ENCODE results near the gene HLA-DPB1.

Gene HLA-DPB1

GRCh38 chr6:33105386-33105785 lies 29.6 kb downstream of the HLA-DPB1 start:
- no peak for DNase-seq

GRCh38 chr6:33105916-33106871 lies 30.4 kb downstream of the HLA-DPB1 start:
- no peak for DNase-seq

- DNase-seq, result no peak
These were observed 31.9 kb downstream of the HLA-DPB1 start for GRCh38 chr6:33107641-33108040.

DNA sequence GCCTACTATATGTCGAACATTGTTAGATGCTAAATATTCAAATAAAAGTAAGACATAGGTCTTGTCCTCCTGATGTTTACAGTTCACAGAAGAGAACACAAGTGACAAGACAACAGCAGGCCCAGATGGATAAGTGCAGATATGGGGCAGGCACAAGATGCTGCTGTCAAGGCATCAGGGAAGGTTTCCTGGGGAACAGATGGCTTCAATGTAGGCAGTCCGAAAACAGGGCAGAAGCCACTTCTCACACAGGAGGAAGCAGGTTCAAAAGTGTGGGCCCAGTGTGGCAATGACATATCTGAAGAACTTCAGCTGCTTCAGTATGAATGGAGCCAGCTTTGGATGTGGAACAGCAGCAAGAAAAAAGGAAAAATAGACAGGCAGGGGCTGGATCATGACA lies 32.5 kb downstream of the HLA-DPB1 start:
- DNase-seq, result no peak

DNA sequence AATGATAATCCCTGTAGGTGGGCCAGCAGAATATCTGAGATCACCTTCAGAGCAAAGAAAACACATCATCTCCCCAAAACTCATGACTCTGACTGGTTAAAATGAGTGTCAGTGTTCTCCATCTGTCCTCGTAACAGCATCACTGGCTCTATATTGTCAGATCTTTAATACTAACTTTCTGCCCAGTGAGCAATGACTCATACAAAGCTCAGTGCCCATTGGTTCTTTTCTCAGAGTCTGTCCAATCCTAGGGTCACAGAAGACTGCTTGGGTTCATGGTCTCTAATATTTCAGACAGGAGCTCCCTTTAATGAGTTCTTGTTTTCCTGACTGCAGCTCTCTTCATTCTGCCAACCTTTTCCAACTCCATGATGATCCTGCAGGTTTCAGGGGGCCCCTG lies 36.4 kb downstream of the HLA-DPB1 start:
- DNase-seq, result peak; percentile 32

DNA sequence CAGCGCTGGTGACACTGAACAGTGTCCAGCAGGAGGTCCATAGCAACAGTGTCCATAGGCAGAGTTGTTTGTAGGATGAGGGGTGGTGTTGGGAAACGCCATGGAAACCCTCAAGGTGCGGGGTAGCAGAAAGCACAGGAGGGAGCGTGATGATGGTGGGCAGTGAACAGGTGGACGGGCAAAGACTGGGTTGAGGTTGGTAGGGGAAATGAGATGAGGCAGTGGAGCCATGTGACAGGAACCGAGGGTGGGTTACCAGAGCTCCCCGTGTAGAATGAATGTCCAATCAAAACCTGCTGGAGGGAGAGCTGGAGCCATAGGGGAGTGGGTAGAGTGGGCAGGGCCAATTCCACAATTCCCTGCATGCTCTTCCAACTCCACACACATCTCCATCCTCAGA lies 38.0 kb downstream of the HLA-DPB1 start:
- DNase-seq, result no peak

DNA sequence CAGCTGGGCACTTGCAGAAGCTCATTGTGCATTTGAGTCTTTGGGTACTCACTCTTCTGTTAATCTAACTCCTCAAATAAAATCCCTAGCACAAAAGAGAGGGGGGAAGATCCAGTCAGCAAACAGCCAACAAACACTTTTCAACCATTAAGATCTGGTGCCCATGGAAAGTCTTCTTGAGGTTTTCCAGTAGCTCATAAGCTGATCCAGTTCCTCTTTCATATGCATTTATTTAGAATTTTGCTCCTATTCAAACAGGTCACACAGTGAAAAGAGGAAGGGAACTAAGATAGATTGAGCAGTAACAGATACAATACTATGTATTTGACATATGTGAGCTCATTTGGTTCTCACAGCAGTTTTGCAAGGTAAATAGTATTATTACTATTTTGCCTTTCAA lies 38.6 kb downstream of the HLA-DPB1 start:
- no peak for DNase-seq

DNA sequence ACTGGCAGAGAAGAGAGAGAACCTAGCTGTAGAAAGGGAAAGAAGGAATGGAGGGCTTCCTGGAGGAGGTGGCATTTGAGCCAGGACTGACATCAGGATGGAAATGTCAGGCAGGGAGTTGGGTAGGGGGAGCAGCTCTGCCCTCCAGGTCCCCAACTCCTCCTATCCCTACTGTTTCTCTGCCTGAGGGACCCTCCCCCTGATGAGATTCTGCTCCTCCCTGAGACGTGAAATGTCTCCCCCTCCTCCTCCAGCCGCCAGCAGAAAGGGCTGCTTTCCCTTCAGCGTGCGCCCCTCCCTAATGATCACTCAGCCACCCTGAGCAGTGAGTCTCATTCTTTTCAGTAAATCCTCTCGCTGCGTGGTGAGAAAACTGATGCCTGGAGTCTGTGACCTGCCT lies 40.6 kb downstream of the HLA-DPB1 start:
- no peak for DNase-seq

DNA sequence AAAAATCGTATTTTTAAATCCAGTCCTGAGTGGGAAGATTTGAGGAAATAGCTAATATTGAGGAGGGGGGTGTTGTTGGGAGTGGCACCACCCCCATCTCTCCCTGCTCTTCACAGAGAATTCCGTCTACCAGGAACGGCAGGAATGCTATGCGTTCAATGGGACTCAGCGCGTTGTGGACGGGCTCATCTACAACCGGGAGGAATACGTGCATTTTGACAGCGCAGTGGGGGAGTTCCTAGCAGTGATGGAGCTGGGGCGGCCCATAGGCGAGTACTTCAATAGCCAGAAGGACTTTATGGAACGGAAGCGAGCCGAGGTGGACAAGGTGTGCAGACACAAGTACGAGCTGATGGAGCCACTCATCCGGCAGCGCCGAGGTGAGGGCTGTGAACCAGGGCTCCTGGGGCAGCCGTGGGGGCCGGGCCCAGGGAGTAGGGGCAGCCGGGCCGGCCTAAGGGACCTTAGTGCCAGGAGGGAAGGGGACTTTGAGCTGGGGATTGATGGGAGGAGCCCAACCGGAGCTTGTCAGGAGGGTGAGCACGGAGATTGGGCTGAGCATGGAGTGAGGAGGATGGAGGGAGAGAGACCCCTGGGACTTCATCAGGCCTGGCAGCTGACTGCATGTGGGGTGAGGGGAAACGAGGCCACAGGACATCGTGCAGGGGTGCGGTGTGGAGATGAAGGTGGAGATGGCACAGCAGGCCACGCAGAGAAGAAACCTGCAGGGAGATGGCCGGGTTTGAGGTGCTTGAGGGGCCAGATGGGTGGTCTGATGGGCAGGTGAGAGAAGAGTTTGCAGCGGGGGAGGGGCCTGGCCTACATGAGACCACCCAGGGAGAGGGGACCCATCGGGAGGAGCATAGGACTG lies 41.3 kb downstream of the HLA-DPB1 start:
- no peak for DNase-seq

DNA sequence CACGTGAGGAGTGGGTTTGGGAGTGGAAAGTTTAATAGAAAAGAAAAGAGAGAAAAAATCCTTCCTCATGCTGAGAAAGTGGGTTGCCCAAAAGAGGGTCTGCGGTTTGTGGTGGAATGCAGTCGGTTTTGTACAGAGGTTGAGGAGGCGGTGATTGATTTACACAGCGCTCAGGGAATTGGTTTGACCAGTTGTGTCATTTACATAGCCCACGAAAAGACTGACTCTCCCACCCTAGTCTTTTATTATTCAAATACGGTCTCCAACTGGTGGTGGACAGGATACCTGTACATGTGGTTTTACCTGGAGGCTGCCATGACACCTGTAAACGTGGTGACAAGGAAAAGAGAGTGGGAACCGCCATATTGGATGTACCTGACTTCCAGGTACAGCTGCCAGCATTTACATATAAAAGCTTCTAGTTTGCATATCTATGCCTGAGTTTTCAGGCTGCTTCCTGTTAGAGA lies 42.1 kb downstream of the HLA-DPB1 start:
- DNase-seq, result no peak

GRCh38 chr6:33118525-33119123 lies 42.8 kb downstream of the HLA-DPB1 start:
- DNase-seq, result no peak

DNA sequence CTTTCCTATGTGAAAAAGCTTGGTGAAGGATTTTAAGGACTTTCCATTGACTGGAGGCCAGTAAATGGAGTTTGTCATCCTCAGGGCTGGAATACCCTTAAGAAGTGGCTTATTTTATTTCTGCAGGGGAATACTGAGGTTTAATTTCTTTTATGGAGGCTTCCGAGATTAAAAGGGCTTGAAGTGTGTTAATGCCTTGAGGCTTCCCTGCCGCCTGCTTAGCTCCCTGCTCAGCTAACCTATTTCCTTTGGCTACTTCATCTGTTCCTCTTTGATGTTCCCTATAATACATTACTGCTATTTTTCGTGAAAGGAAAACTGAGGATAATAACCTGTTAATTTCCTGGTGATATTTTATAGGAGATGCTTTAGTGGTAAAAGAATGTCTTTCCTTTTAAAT lies 44.2 kb downstream of the HLA-DPB1 start:
- DNase-seq, result no peak

DNA sequence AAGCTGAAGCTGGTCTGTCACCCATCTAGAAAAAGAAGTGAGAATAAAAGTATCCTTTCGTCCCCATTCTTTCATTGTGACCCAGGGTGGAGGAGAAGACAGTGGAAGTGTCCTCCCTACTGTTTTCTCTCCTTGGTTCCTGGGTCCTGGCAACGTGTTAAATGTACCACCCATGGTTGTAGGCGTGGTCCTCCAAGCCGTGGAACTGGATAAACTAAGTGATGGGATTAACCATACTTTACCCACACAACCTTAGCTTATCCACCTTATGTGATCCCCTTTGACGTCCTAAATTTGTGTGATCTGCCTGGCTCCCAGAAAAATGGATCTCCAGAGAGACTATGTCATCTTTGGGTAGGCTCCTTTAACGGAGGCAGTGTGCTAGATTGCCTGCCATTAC lies 47.4 kb downstream of the HLA-DPB1 start:
- no peak for DNase-seq

DNA sequence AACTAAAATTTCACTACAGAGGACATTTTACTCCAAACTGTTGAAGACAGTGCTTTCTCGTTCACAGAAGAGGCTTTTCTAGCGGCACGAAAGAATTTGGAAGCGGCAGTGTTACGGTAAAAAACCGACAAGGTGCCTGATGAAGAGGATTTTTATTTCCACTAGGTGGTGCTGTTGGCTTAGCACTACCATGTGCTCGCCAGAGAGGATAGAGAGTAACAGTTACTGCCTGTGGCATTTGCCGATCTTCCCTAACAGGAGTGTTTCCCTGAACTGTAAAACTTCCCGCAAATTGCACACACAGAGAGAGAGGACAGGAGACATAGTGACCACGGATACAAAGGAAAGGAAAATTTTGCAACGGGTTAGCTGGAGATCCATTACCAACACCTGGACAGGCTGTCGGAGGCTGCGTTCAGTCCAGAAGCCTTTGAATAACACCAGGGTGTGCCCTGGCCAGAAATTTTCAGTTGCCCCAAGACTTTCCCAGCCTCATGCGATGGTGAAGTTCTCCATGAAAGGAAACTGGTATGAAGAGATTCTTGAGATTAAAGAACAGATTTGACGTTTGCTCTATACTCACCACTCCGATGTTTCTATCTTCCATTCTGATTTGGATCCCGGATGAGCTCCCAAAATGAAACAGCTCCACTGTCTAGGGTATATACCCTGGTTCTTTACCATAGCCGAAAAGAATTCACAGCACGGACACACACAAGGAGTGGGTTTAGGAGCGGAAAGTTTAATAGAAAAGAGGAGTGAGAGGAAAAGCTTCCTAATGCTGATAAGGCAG lies 48.1 kb downstream of the HLA-DPB1 start:
- no peak for DNase-seq

DNA sequence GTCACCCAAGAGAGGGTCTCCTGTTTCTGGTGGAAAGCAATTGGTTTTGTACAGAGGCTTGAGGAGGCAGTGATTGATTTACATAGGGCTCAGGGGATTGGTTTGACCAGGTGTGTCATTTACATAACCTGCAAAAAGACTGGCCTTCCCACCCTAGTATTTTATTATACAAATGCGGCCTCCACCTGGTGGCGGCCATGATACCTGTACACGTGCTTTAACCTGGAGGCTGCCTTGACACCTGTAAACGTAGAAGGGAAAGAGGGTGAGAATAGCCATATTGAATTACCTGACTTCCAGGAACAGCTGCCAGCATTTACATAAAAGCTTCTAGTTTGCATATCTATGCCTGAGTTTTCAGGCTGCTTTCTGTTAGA lies 48.7 kb downstream of the HLA-DPB1 start:
- DNase-seq, result no peak

GRCh38 chr6:33124947-33125346 lies 49.2 kb downstream of the HLA-DPB1 start:
- no peak for DNase-seq

DNA sequence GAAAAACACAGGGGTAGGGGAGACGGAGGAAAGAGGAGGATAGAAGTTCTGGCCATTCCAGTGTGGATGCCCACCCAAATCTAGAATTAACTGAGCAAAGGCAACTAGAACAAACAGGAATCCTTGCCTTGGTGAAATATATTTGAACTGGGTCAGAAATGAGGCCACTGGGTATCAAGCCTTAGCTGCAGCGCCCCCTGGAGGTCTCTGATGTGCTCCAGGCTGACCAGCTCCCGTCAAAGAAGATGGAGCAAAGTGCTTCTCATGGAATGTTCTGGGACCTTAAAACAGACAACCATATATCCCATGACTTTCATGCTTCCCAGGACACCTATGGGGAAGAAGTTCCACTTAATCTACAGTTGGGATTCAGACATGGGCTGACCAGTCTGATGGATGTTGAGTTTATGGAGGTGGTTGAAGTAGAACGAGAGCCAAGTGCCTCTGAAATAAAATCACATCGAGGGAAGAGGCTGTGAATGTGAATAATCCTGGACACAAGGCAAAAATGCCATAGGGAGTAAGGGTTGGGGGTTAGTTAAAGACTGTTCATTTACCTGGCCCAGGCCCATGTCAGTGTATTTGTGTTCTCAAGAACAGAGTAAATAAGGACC lies 50.4 kb downstream of the HLA-DPB1 start:
- peak; percentile 31 for DNase-seq

- DNase-seq, result no peak
These were observed 52.5 kb downstream of the HLA-DPB1 start for GRCh38 chr6:33128318-33128717.

DNA sequence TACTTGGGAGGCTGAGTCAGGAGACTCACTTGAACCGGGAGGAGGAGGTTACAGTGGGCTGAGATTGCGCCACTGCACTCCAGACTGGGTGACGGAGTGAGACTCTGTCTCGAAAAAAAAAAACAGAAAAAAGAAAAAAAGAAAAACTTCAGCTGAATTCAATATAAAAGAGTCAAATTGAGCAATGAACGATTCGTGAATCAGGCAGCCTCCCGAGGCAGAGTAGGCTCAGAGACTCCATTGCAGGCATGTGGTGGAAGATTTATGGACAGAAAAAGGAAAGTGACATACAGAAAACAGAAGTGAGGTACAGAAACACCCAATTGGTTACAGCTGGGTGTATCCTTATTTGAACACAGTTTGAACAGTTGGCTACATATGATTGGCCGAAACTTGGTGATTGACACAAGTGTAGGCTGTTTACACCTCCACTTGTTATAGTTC lies 56.3 kb downstream of the HLA-DPB1 start:
- DNase-seq, result no peak

DNA sequence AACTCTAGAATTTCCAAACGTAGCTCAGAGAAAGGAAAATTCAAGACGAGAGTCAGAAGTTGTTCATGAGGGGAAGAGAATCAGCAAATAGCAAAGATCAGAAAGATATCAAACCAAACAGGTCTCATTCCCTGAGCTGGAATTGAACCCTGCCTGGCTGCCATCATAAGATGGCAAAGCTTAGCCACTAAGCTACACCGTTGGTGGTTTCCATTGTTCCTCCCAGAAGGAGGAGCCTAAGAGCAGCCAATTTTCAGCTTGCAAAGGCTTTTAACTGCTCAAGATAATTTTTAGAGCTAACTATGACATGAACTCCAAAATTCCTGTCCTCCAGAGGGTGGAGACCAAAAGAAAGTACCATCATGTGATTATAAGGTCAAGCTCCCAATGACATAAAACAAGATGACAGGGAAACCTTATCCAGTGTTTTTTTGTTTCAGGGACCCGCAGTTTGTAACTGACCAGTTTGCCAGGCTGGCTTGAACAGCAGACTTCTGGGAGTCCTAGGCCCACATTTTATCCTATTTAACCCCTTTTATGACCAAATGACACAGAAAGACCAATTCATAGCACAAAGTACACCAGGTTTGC lies 60.6 kb downstream of the HLA-DPB1 start:
- no peak for DNase-seq
